OCI-LY7 (cell line): ENCODE measurements around the gene STK16. TPM values are rescaled to one million over a fixed set of nuclear protein-coding genes. Genes with fewer than 3 reads are reported as not detected.

Experiments
- BruUV-seq: library from RNA; stranded (reverse); fragments of 400-500 nt; replicated peaks from 2 replicates; lab custom pipeline; 2021; lab: Mats Ljungman, UMichigan
- CTCF ChIA-PET: fragments of 300-600 bp; sonication (Branson Sonifier 250); formaldehyde crosslinking; loops from one replicate; lab custom pipeline; 2022; ENCODE audit warnings: antibody characterized with exemption; ENCODE audit not compliant: unreplicated experiment; lab: Charles Lee
- POLR2A ChIA-PET: fragments of 300-600 bp; sonication (Branson Sonifier 250); formaldehyde crosslinking; loops from one replicate; lab custom pipeline; 2022; ENCODE audit warnings: antibody characterized with exemption; lab: Charles Lee
- DNase-seq: peaks from one replicate; pipeline ENCODE4 v3.0.0-alpha.2; 2015; ENCODE audit warnings: low spot score
- H2AFZ ChIP-seq: fragments of 200-600 bp; sonication (generic), shearing (Covaris generic); 2 replicates; pipeline ENCODE4 v1.6.1; 2014; ENCODE audit warnings: mild to moderate bottlenecking, antibody characterized with exemption, low read length, moderate library complexity
- H3K27ac ChIP-seq: fragments of 200-600 bp; sonication (generic); 2 replicates; pipeline ENCODE4 v1.5.1; 2014; ENCODE audit warnings: mixed run types, low read depth, mild to moderate bottlenecking, moderate library complexity, low read length, inconsistent platforms; ENCODE audit not compliant: poor library complexity, severe bottlenecking
- H3K36me3 ChIP-seq: fragments of 200-600 bp; sonication (generic); 2 replicates; pipeline ENCODE4 v1.6.1; 2014; ENCODE audit warnings: mild to moderate bottlenecking, antibody characterized with exemption, low read length, moderate library complexity, mixed read lengths; ENCODE audit not compliant: insufficient read depth
- H3K4me1 ChIP-seq: fragments of 200-600 bp; sonication (generic); 2 replicates; pipeline ENCODE4 v1.5.1; 2014; ENCODE audit warnings: mild to moderate bottlenecking, low read length; ENCODE audit not compliant: insufficient read depth, poor library complexity, severe bottlenecking
- H3K4me2 ChIP-seq: fragments of 200-600 bp; sonication (generic); 2 replicates; pipeline ENCODE4 v1.6.1; 2014; ENCODE audit warnings: mild to moderate bottlenecking, low read length
- H3K4me3 ChIP-seq: fragments of 200-600 bp; sonication (generic); 2 replicates; pipeline ENCODE4 v1.5.1; 2014; ENCODE audit warnings: mild to moderate bottlenecking, low read depth, low read length; ENCODE audit not compliant: poor library complexity, severe bottlenecking
- H3K79me2 ChIP-seq: fragments of 200-600 bp; sonication (generic); 2 replicates; pipeline ENCODE4 v1.6.1; 2016; ENCODE audit warnings: low read depth, mild to moderate bottlenecking, low read length, moderate library complexity, mixed read lengths; ENCODE audit not compliant: insufficient read depth
- H3K9me2 ChIP-seq: fragments of 200-600 bp; sonication (generic); 2 replicates; pipeline ENCODE4 v1.6.1; 2016; ENCODE audit warnings: mild to moderate bottlenecking, low read length, mixed read lengths; ENCODE audit not compliant: insufficient read depth
- H3K9me3 ChIP-seq: fragments of 200-600 bp; sonication (generic); 2 replicates; pipeline ENCODE4 v1.6.1; 2014; ENCODE audit warnings: mild to moderate bottlenecking, mixed run types, low read length, mixed read lengths
- H4K20me1 ChIP-seq: fragments of 200-600 bp; sonication (generic); 2 replicates; pipeline ENCODE4 v1.6.1; 2014; ENCODE audit warnings: mild to moderate bottlenecking, antibody characterized with exemption, low read length, moderate library complexity, mixed read lengths; ENCODE audit not compliant: insufficient read depth
- CTCF ChIP-seq: fragments of 200-600 bp; sonication (generic); conservative IDR thresholded peaks from 2 replicates; pipeline ENCODE4 v1.5.1; 2014; ENCODE audit warnings: mild to moderate bottlenecking, antibody characterized with exemption, low read length, moderate library complexity, mixed read lengths
- EZH2phosphoT487 ChIP-seq: fragments of 200-600 bp; sonication (generic); IDR thresholded peaks from 2 replicates; pipeline ENCODE4 v1.6.1; 2018; ENCODE audit warnings: low read depth, borderline replicate concordance, mild to moderate bottlenecking, mixed run types, antibody characterized with exemption, low read length, moderate library complexity, mixed read lengths
- intact Hi-C: fragments of 100-400 bp; cut with micrococcal nuclease; formaldehyde crosslinking; loops from one replicate; pipeline ENCODE4 v1.10.0; 2022; ENCODE audit not compliant: unreplicated experiment
- total RNA-seq, 2 experiments: library from RNA; depleted of rRNA in 1 of 2; stranded (reverse); fragments of >200 nt in 1 of 2; shearing (Covaris generic) in 1 of 2; gene quantifications; 2 replicates each; pipeline ENCODE4 v1.2.3, GENCODE V29; 2014 to 2022

Gene STK16
- total RNA-seq, 2 experiments from 2014 or later = 23.4 to 39.5 TPM

GRCh38 chr2:219249203-219249980, 4.1 kb downstream of the STK16 start:
- Histone ChIP-seq H3K79me2 (peaks cover 59% of the 10 kb centered on the region), H3K4me1 (peaks cover 76% of the 10 kb centered on the region), H3K4me3 (peak overlapping the region; percentile 84), H3K4me2 (peak overlapping the region; percentile 93), H2AFZ (no peak overlapping the region), H3K36me3 (peaks cover 54% of the 10 kb centered on the region), H3K27ac (peak overlapping the region; percentile 96), H3K9me3 (no peaks in the 10 kb centered on the region), H4K20me1 (no peaks in the 10 kb centered on the region), H3K9me2 (no peaks in the 10 kb centered on the region)
- no peak for TF ChIP-seq CTCF
- no peak for TF ChIP-seq EZH2phosphoT487
- intact Hi-C loops = loop anchor here (1.0 kb wide), 4 partner anchors 20 to 89 kb away; partner anchors contain the start of genes ANKZF1, ATG9A, NHEJ1 and ZFAND2B
- POLR2A ChIA-PET = interaction anchor here (0.6 to 3.5 kb wide), 14 partner anchors 9 to 311 kb away, joined by 3 to 28 read pairs (median 6); partner anchors contain the start of genes ANKZF1, ATG9A, CNPPD1 and DNPEP
- DNase-seq = peak; percentile 88
- CTCF ChIA-PET = interaction anchor here (0.7 to 3.3 kb wide), 4 partner anchors 17 to 91 kb away, joined by 4 to 13 read pairs (median 7); partner anchors contain the start of gene DNAJB2
- BruUV-seq = no TSS peak

- CTCF ChIA-PET = interaction anchor here (2.0 to 3.3 kb wide), 2 partner anchors 28 to 45 kb away, joined by 10 to 13 read pairs; partner anchors contain the start of gene DNAJB2
- TF ChIP-seq EZH2phosphoT487 (no peak), CTCF (no peak)
- Histone ChIP-seq H3K79me2 (peaks cover 59% of the 10 kb centered on the region), H3K4me2 (peak overlapping the region; percentile 93), H2AFZ (no peak overlapping the region), H3K9me3 (no peaks in the 10 kb centered on the region), H3K36me3 (peaks cover 54% of the 10 kb centered on the region), H3K4me3 (peak overlapping the region; percentile 84), H3K4me1 (peaks cover 78% of the 10 kb centered on the region), H3K9me2 (no peaks in the 10 kb centered on the region), H3K27ac (peak overlapping the region; percentile 96), H4K20me1 (no peaks in the 10 kb centered on the region)
- POLR2A ChIA-PET = interaction anchor here (0.6 to 3.5 kb wide), 11 partner anchors 8 to 310 kb away, joined by 3 to 28 read pairs (median 6); partner anchors contain the start of genes ANKZF1, ATG9A, CNPPD1 and ZFAND2B
- TSS peak; percentile 68 for BruUV-seq
- DNase-seq = peak; percentile 40
- intact Hi-C loops = loop anchor here (10.0 kb wide), 1 partner anchor 355 kb away; no protein-coding TSS in a partner anchor
Measured at GRCh38 chr2:219250049-219250781, 4.9 kb downstream of the STK16 start.
